NCI-H2227 (cell line): ENCODE data around the gene WDFY2.

Source experiments
- DNase-seq: peaks from one replicate; lab custom pipeline; 2025; ENCODE audit not compliant: unreplicated experiment; lab: John Stamatoyannopoulos, UW

The WDFY2 gene

GRCh38 chr13:51600703-51601102, 16.4 kb downstream of the WDFY2 start:
- no peak for DNase-seq

- DNase-seq = no peak
These were observed 17.6 kb downstream of the WDFY2 start for GRCh38 chr13:51601601-51602565.

- no peak for DNase-seq
These were observed 19.5 kb downstream of the WDFY2 start for GRCh38 chr13:51603716-51604115.

- no peak for DNase-seq
These were observed 21.4 kb downstream of the WDFY2 start for GRCh38 chr13:51605698-51606097.

GRCh38 chr13:51607165-51607564, 22.9 kb downstream of the WDFY2 start:
- no peak for DNase-seq

- no peak for DNase-seq
These were observed 24.7 kb downstream of the WDFY2 start for GRCh38 chr13:51608857-51609406.

GRCh38 chr13:51612867-51613266, 28.6 kb downstream of the WDFY2 start:
- no peak for DNase-seq

GRCh38 chr13:51613535-51613934, 29.3 kb downstream of the WDFY2 start:
- DNase-seq = no peak

GRCh38 chr13:51614350-51614786, 30.1 kb downstream of the WDFY2 start:
- DNase-seq = peak; percentile 68

- DNase-seq = no peak
These were observed 34.4 kb downstream of the WDFY2 start for GRCh38 chr13:51618626-51619025.

- DNase-seq = no peak
These were observed 35.4 kb downstream of the WDFY2 start for GRCh38 chr13:51619614-51620013.

- no peak for DNase-seq
These were observed 36.1 kb downstream of the WDFY2 start for GRCh38 chr13:51620165-51620983.

- DNase-seq = no peak
These were observed 37.3 kb downstream of the WDFY2 start for GRCh38 chr13:51621602-51622001.

GRCh38 chr13:51623473-51623872, 39.2 kb downstream of the WDFY2 start:
- DNase-seq = no peak

GRCh38 chr13:51624207-51624606, 39.9 kb downstream of the WDFY2 start:
- no peak for DNase-seq

GRCh38 chr13:51624695-51625345, 40.6 kb downstream of the WDFY2 start:
- no peak for DNase-seq

GRCh38 chr13:51625555-51626345, 41.5 kb downstream of the WDFY2 start:
- no peak for DNase-seq

GRCh38 chr13:51626749-51627148, 42.5 kb downstream of the WDFY2 start:
- DNase-seq = no peak

GRCh38 chr13:51628059-51628852, 44.0 kb downstream of the WDFY2 start:
- DNase-seq = peak; percentile 2
